ENCODE results near the gene NOTCH2NLA.
"Not testable (repeated sequence)": the region's sequence is repeated elsewhere in the genome, so short reads cannot be mapped to it uniquely, and the experiment has no call there.

The NOTCH2NLA gene

DNA sequence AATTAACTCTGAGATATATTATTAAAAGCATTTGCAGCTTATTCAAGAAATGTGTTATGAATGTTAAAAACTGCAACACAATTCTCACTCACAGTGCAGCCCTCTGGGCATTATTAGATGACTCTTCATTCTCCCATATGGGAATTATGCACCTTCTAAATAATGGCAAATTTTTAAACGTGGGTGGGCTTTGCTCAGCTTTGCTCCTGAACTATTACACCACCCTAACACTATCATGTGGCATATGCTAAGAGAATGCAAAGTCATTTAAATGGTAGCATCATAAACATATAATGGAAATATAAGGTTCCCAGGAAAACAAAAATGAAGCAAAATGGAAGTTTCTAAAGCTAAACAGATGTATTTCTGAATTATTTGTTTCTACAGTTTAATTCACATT is 61.5 kb downstream of the NOTCH2NLA start:
- DNase-seq = not testable (repeated sequence)

DNA sequence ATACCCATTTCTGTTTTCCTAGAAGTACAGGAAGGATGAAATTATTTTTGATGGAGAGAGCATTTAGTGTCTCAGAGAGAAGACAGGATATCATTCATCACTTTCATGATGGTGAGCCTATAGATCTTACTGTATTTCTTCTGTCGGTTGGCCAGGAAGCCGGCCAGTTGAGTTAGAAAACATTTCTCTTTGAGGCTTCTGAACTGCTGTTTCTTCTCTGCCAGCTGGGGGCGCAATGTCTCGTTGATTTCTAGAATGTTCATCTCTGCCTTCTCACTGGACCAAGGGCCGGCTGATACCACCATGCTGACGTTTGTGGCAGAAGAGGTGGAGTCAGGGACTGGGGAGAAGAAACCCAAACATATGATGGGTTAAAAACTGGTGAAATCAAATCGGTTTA is 84.4 kb downstream of the NOTCH2NLA start, which contains the start of gene NBPF10:
TSS of gene NBPF10 (minus strand) at position 340 of the 400 bp plus-strand sequence. CDS start at position 305, 35 bp downstream.
- not testable (repeated sequence) for DNase-seq
